H9 (cell line): Measurements from ENCODE around the gene UGT2B15. TPM values are rescaled to one million over a fixed set of nuclear protein-coding genes. Genes with fewer than 3 reads are reported as not detected.
"Not testable (repeated sequence)": the region's sequence is repeated elsewhere in the genome, so short reads cannot be mapped to it uniquely, and the experiment has no call there.

ENCODE experiments used
- DNase-seq: peaks from one replicate; pipeline ENCODE4 v3.0.0-alpha.2; 2017
- H2AFZ ChIP-seq: one replicate; pipeline ENCODE4 v1.6.1; 2013; ENCODE audit warnings: mild to moderate bottlenecking, low read length, control low read depth, moderate library complexity
- H2AK5ac ChIP-seq: 2 replicates; pipeline ENCODE4 v1.6.1; 2013; ENCODE audit warnings: low read length, control low read depth, mixed read lengths; ENCODE audit not compliant: insufficient read length
- H2BK120ac ChIP-seq: one replicate; pipeline ENCODE4 v1.6.1; 2013; ENCODE audit warnings: low read depth, mild to moderate bottlenecking, low read length, control low read depth, inconsistent platforms; ENCODE audit not compliant: poor library complexity, severe bottlenecking
- H2BK12ac ChIP-seq: 2 replicates; pipeline ENCODE4 v1.6.1; 2013; ENCODE audit warnings: low read length, control low read depth, mixed read lengths, low read depth; ENCODE audit not compliant: insufficient read length
- H2BK15ac ChIP-seq: 2 replicates; pipeline ENCODE4 v1.6.1; 2013; ENCODE audit warnings: low read depth, low read length, control low read depth
- H2BK20ac ChIP-seq: one replicate; pipeline ENCODE4 v1.6.1; 2013; ENCODE audit warnings: low read depth, mild to moderate bottlenecking, low read length, control low read depth, inconsistent platforms; ENCODE audit not compliant: poor library complexity, severe bottlenecking
- H2BK5ac ChIP-seq: 2 replicates; pipeline ENCODE4 v1.6.1; 2013; ENCODE audit warnings: low read length, control low read depth, mixed read lengths; ENCODE audit not compliant: insufficient read length
- H3K14ac ChIP-seq: 2 replicates; pipeline ENCODE4 v1.6.1; 2013; ENCODE audit warnings: low read length, control low read depth; ENCODE audit not compliant: insufficient read depth
- H3K18ac ChIP-seq: 2 replicates; pipeline ENCODE4 v1.6.1; 2013; ENCODE audit warnings: low read depth, mild to moderate bottlenecking, mixed read lengths, low read length, control low read depth; ENCODE audit not compliant: insufficient read length
- H3K23ac ChIP-seq: 2 replicates; pipeline ENCODE4 v1.6.1; 2013; ENCODE audit warnings: low read length, control low read depth, mixed read lengths, low read depth; ENCODE audit not compliant: insufficient read length
- H3K23me2 ChIP-seq: 2 replicates; pipeline ENCODE4 v1.6.1; 2013; ENCODE audit warnings: low read depth, mild to moderate bottlenecking, mixed read lengths, low read length, control low read depth; ENCODE audit not compliant: insufficient read length, poor library complexity, severe bottlenecking
- H3K27ac ChIP-seq: 2 replicates; pipeline ENCODE4 v1.5.1; 2013; ENCODE audit warnings: low read length, control low read depth, mixed read lengths, low read depth; ENCODE audit not compliant: insufficient read length
- H3K27me3 ChIP-seq: 2 replicates; pipeline ENCODE4 v1.6.1; 2013; ENCODE audit warnings: low read length, control low read depth, inconsistent platforms; ENCODE audit not compliant: insufficient read depth
- H3K4ac ChIP-seq: 2 replicates; pipeline ENCODE4 v1.6.1; 2013; ENCODE audit warnings: low read depth, mild to moderate bottlenecking, control low read depth, inconsistent platforms, low read length, moderate library complexity
- H3K4me1 ChIP-seq: 2 replicates; pipeline ENCODE4 v1.6.1; 2013; ENCODE audit warnings: low read length, control low read depth, inconsistent platforms; ENCODE audit not compliant: insufficient read depth
- H3K4me2 ChIP-seq: 2 replicates; pipeline ENCODE4 v1.6.1; 2013; ENCODE audit warnings: low read length, control low read depth, mixed read lengths; ENCODE audit not compliant: insufficient read length, insufficient read depth
- H3K56ac ChIP-seq: 2 replicates; pipeline ENCODE4 v1.6.1; 2013; ENCODE audit warnings: low read depth, mild to moderate bottlenecking, mixed read lengths, low read length, control low read depth; ENCODE audit not compliant: insufficient read length
- H3K79me1 ChIP-seq: 2 replicates; pipeline ENCODE4 v1.6.1; 2013; ENCODE audit warnings: low read depth, mild to moderate bottlenecking, moderate library complexity, low read length, control low read depth, inconsistent platforms; ENCODE audit not compliant: insufficient read depth, poor library complexity, severe bottlenecking
- H3K79me2 ChIP-seq: 2 replicates; pipeline ENCODE4 v1.6.1; 2013; ENCODE audit warnings: low read length, control low read depth, inconsistent platforms; ENCODE audit not compliant: insufficient read depth
- H3K9ac ChIP-seq: 2 replicates; pipeline ENCODE4 v1.6.1; 2013; ENCODE audit warnings: low read length, control low read depth, mixed read lengths; ENCODE audit not compliant: insufficient read length; ENCODE audit errors: extremely low read depth
- H3K9me3 ChIP-seq: one replicate; pipeline ENCODE4 v1.6.1; 2013; ENCODE audit warnings: low read depth, low read length, inconsistent platforms; ENCODE audit not compliant: control insufficient read depth
- H3T11ph ChIP-seq: one replicate; pipeline ENCODE4 v1.6.1; 2013; ENCODE audit warnings: mild to moderate bottlenecking, low read length, control low read depth, inconsistent platforms
- H4K20me1 ChIP-seq: one replicate; pipeline ENCODE4 v1.6.1; 2013; ENCODE audit not compliant: control insufficient read depth, insufficient read length, insufficient read depth
- H4K5ac ChIP-seq: 2 replicates; pipeline ENCODE4 v1.6.1; 2013; ENCODE audit warnings: low read depth, mild to moderate bottlenecking, mixed read lengths, low read length, control low read depth; ENCODE audit not compliant: insufficient read length
- H4K8ac ChIP-seq: replicated peaks from 2 replicates; pipeline ENCODE4 v1.6.1; 2013; ENCODE audit warnings: low read length, control low read depth, mixed read lengths, low read depth; ENCODE audit not compliant: insufficient read length
- H4K91ac ChIP-seq: 2 replicates; pipeline ENCODE4 v1.6.1; 2013; ENCODE audit warnings: low read depth, mild to moderate bottlenecking, moderate library complexity, mixed read lengths, low read length, control low read depth; ENCODE audit not compliant: insufficient read length
- H3K27ac Mint-ChIP-seq, 3 experiments: 2 replicates in 2 of 3; 3 replicates in 1 of 3; pipeline ENCODE4 v1.8.0; 2020 to 2021; ENCODE audit warnings: mixed read lengths in 3 of 3, mild to moderate bottlenecking in 1 of 3, moderate library complexity in 1 of 3
- H3K27me3 Mint-ChIP-seq: 2 replicates; pipeline ENCODE4 v1.8.0; 2021; ENCODE audit warnings: low read depth, mild to moderate bottlenecking, moderate library complexity, mixed read lengths
- H3K36me3 Mint-ChIP-seq, 3 experiments: 2 replicates in 2 of 3; 3 replicates in 1 of 3; pipeline ENCODE4 v1.8.0; 2020 to 2021; ENCODE audit warnings: low read depth in 3 of 3, mixed read lengths in 3 of 3; ENCODE audit not compliant: insufficient read depth in 1 of 3
- H3K4me1 Mint-ChIP-seq, 2 experiments: 2 replicates each; pipeline ENCODE4 v1.8.0; 2020; ENCODE audit warnings: mixed read lengths in 2 of 2
- H3K4me3 Mint-ChIP-seq, 2 experiments: 2 replicates in 1 of 2; 3 replicates in 1 of 2; pipeline ENCODE4 v1.8.0; 2020 to 2021; ENCODE audit warnings: mild to moderate bottlenecking in 2 of 2, mixed read lengths in 2 of 2, moderate library complexity in 1 of 2
- H3K9me3 Mint-ChIP-seq, 2 experiments: 2 replicates in 1 of 2; 3 replicates in 1 of 2; pipeline ENCODE4 v1.8.0; 2020; ENCODE audit warnings: mild to moderate bottlenecking in 2 of 2, mixed read lengths in 2 of 2, moderate library complexity in 1 of 2
- CTCF ChIP-seq: fragments of 200-600 bp; sonication (generic); conservative IDR thresholded peaks from 3 replicates; pipeline ENCODE4 v1.8.0; 2021; ENCODE audit warnings: antibody characterized with exemption, mild to moderate bottlenecking
- WGBS: extraction: QIAGEN DNeasy Blood & Tissue Kit; methylation state at CpG from one replicate; pipeline ENCODE4 v1.1.7; 2013; ENCODE audit warnings: missing lambda C conversion rate, low lambda C conversion rate, mixed read lengths; ENCODE audit not compliant: insufficient read length; ENCODE audit errors: extremely low coverage; 5-methylcytosine and 5-hydroxymethylcytosine counted together
- total RNA-seq: library from RNA; stranded (reverse); gene quantifications from 2 replicates; pipeline ENCODE4 v1.2.1, GENCODE V29; 2021

UGT2B15 gene
- total RNA-seq, 1 experiment from 2014 or later: not detected

GRCh38 chr4:68708566-68708965 lies 38.1 kb upstream of the UGT2B15 start:
- no peak for TF ChIP-seq CTCF
- no peak overlapping the region for H2BK120ac ChIP-seq
- H3K27ac ChIP-seq: no peak overlapping the region

DNA sequence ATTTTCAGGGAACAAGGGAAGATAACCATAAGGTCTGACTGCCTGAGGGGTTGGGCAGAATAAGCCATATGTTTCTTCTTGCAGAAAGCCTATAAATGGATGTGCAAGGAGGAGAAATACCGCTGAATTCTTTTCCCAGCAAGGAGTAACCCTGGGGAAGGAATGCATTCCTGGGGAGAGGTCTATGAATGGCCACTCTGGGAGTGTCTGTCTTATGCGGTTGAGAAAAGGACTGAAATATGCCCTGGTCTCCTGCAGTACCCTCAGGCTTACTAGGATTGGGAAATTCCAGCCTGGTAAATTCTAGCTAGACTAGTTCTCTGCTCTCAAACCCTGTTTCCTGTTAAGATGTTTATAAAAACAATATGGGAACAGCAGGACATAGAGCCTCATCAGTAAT lies 32.7 kb upstream of the UGT2B15 start:
- not testable (repeated sequence) for H4K20me1 ChIP-seq, H3K14ac ChIP-seq, H2BK12ac ChIP-seq, H2BK15ac ChIP-seq, H3K27me3 ChIP-seq, H3K4me1 Mint-ChIP-seq, H4K5ac ChIP-seq, H3K23me2 ChIP-seq, H2BK120ac ChIP-seq, H3K9ac ChIP-seq, H2BK5ac ChIP-seq, H3K27me3 Mint-ChIP-seq, H2AFZ ChIP-seq, H3K4me2 ChIP-seq, H3K79me1 ChIP-seq, H3K23ac ChIP-seq, H3T11ph ChIP-seq, H2AK5ac ChIP-seq, H3K4me3 Mint-ChIP-seq, H3K27ac ChIP-seq, H2BK20ac ChIP-seq, H3K79me2 ChIP-seq, H3K9me3 ChIP-seq, DNase-seq, H4K91ac ChIP-seq, H3K18ac ChIP-seq, H4K8ac ChIP-seq, H3K4ac ChIP-seq, H3K56ac ChIP-seq, H3K27ac Mint-ChIP-seq, H3K4me1 ChIP-seq
- Mint-ChIP-seq H3K9me3 (peaks cover 20 to 23% of the 10 kb centered on the region in 2 experiments; a peak in 4 of 5 replicates), H3K36me3 (peaks cover 5 to 17% (median 7%) of the 10 kb centered on the region in 3 experiments)
- no CpG with 5 or more reads among the region's 2 CpGs for WGBS

More at GRCh38 chr4:68708566-68708965, 38.1 kb upstream of the UGT2B15 start:
- Mint-ChIP-seq H3K9me3 (peaks cover 9 to 12% of the 10 kb centered on the region in 2 experiments; a peak in 4 of 5 replicates), H3K4me3 (no peak overlapping the region), H3K4me1 (peaks cover 0 to 2% of the 10 kb centered on the region in 2 experiments; a peak in 1 of 4 replicates), H3K27me3 (no peaks in the 10 kb centered on the region), H3K36me3 (peaks cover 1 to 8% (median 4%) of the 10 kb centered on the region in 3 experiments; a peak in 5 of 7 replicates), H3K27ac (no peak overlapping the region)
- no peak overlapping the region for H3K56ac ChIP-seq
- H3K27me3 ChIP-seq: no peaks in the 10 kb centered on the region
- no peak overlapping the region for H2AFZ ChIP-seq
- no peak overlapping the region for H2AK5ac ChIP-seq
- H3K9me3 ChIP-seq: no peaks in the 10 kb centered on the region
- H4K8ac ChIP-seq: no peak overlapping the region
- H3K4me1 ChIP-seq: no peaks in the 10 kb centered on the region
- H4K91ac ChIP-seq: no peak overlapping the region
- H2BK15ac ChIP-seq: no peak overlapping the region
- H2BK20ac ChIP-seq: no peak overlapping the region
- no peak overlapping the region for H2BK5ac ChIP-seq
- no peaks in the 10 kb centered on the region for H3K79me1 ChIP-seq
- no peak overlapping the region for H3K4me2 ChIP-seq
- no peak overlapping the region for H3K4ac ChIP-seq
- no peak overlapping the region for H3T11ph ChIP-seq
- no peak overlapping the region for H3K9ac ChIP-seq
- no peak overlapping the region for H3K14ac ChIP-seq
- no peak for DNase-seq
- H2BK12ac ChIP-seq: no peak overlapping the region
- H3K18ac ChIP-seq: no peak overlapping the region
- no peak overlapping the region for H4K5ac ChIP-seq
- no peaks in the 10 kb centered on the region for H3K79me2 ChIP-seq
- no peak overlapping the region for H3K23ac ChIP-seq
- H3K23me2 ChIP-seq: no peaks in the 10 kb centered on the region
- H4K20me1 ChIP-seq: no peaks in the 10 kb centered on the region
